SJSA1 (cell line): ENCODE measurements around the gene ENDOG. TPM values are rescaled to one million over a fixed set of nuclear protein-coding genes. Genes with fewer than 3 reads are reported as not detected.
"Not testable (repeated sequence)": the region's sequence is repeated elsewhere in the genome, so short reads cannot be mapped to it uniquely, and the experiment has no call there.

Experiments used
- DNase-seq, 2 experiments: peaks; one replicate each; pipeline ENCODE4 v3.0.0-alpha.2; 2015 to 2020; ENCODE audit warnings: low spot score in 2 of 2, low read depth in 1 of 2
- H3K27ac ChIP-seq: fragments of 250-450 bp; sonication (Bioruptor Pico); 2 replicates; pipeline ENCODE4 v1.5.1; 2020; ENCODE audit warnings: mild to moderate bottlenecking, moderate library complexity
- H3K27me3 ChIP-seq: fragments of 250-450 bp; sonication (Bioruptor Pico); replicated peaks from 2 replicates; pipeline ENCODE4 v1.5.1; 2020; ENCODE audit warnings: mild to moderate bottlenecking, moderate library complexity
- H3K36me3 ChIP-seq: fragments of 250-450 bp; sonication (Bioruptor Pico); 2 replicates; pipeline ENCODE4 v1.5.1; 2020; ENCODE audit warnings: mild to moderate bottlenecking
- H3K4me1 ChIP-seq: fragments of 250-450 bp; sonication (Bioruptor Pico); replicated peaks from 2 replicates; pipeline ENCODE4 v1.6.1; 2021; ENCODE audit warnings: mild to moderate bottlenecking
- H3K4me3 ChIP-seq: fragments of 250-450 bp; sonication (Bioruptor Pico); 2 replicates; pipeline ENCODE4 v1.5.1; 2020; ENCODE audit warnings: mild to moderate bottlenecking
- H3K9me3 ChIP-seq: fragments of 250-450 bp; sonication (Bioruptor Pico); replicated peaks from 2 replicates; pipeline ENCODE4 v1.5.1; 2020; ENCODE audit warnings: mild to moderate bottlenecking
- total RNA-seq: library from RNA; depleted of rRNA; stranded (reverse); fragments of >200 nt; shearing (Covaris generic); gene quantifications from 2 replicates; pipeline ENCODE4 v1.2.3, GENCODE V29; 2014

The ENDOG gene
- total RNA-seq, 1 experiment from 2014 or later = 27.5 TPM

DNA sequence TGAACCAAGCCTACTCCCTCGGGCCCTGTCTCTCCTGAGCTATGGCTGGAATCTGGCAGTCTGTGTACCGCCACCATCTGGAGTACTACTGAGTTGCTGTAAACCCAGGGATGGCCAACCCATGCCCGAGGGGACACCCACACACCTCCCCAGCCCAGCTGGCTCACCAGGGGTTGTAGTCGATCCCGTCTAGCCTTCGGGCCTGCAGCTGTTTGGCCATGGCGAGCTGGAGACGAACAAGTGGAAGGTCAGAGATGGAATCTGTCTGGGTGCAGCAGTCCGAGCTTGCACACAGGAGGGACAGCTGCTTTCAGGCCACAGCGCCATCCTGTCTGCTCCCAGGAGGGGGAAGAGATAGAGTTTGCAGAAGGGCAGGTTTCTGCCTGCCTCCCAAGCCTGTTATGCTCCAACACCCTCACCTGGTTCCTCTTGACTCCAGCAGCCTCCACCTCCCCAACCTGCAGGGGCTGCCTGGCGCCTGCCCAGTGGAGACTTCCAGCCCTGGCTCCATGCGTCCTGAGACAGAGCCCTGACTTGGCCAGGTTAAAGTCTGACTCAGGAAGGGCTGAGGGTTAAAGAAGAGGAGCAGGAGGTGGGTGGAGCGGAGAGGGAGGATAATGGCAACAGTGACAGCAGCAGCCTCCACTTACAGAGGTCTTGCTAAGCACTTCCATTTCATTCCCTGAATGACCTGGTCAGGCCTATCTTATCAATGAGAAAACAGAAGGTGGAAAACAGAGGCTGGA, 27.1 kb downstream of the ENDOG start:
- no peak overlapping the region for H3K27ac ChIP-seq
- no peaks in the 10 kb centered on the region for H3K4me1 ChIP-seq
- no peak overlapping the region for H3K4me3 ChIP-seq
- H3K9me3 ChIP-seq = no peaks in the 10 kb centered on the region
- no peak for DNase-seq
- H3K36me3 ChIP-seq = no peaks in the 10 kb centered on the region
- H3K27me3 ChIP-seq = no peaks in the 10 kb centered on the region

DNA sequence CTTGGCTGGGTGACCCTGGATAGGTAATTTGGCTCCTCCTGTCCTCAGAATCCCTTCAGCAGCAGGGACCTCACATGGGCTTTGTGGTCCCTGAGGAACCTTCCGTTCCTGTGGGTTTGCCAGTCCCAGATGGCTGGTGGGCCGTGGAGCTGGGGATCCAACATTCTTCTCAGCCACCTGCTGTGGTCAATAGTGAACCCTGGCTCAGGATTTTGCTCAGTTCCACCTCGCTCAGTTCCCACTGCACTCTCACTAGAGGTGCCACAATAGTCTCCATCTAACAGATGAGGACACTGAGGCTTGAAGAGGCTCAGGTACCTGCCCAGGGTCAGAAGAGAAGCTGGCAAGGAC, 28.4 kb downstream of the ENDOG start:
- Histone ChIP-seq H3K27me3 (no peaks in the 10 kb centered on the region), H3K4me1 (no peaks in the 10 kb centered on the region), H3K9me3 (no peaks in the 10 kb centered on the region), H3K36me3 (no peaks in the 10 kb centered on the region), H3K4me3 (no peak overlapping the region), H3K27ac (no peak overlapping the region)
- DNase-seq = no peak

DNA sequence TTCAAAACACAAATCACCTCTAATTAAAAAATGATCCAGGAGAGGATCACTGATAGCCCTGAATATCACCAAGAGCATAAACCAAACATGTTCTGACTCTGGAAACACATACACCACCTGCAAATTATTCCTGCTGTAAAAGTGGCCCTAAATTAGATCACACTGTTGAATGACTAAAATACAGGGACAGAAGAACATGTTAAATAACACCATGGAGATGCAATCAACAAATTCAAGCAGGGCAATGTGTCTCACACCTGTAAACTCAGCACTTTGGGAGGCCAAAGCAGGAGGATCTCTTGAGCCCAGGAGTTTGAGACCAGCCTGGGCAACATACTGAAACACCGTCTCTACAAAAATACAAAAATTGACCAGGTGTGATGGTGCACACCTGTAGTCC, 29.5 kb downstream of the ENDOG start:
- no peaks in the 10 kb centered on the region for H3K36me3 ChIP-seq
- H3K9me3 ChIP-seq = no peaks in the 10 kb centered on the region
- H3K4me3 ChIP-seq = no peak overlapping the region
- no peak overlapping the region for H3K27ac ChIP-seq
- no peak for DNase-seq
- H3K27me3 ChIP-seq = no peaks in the 10 kb centered on the region
- H3K4me1 ChIP-seq = no peaks in the 10 kb centered on the region

DNA sequence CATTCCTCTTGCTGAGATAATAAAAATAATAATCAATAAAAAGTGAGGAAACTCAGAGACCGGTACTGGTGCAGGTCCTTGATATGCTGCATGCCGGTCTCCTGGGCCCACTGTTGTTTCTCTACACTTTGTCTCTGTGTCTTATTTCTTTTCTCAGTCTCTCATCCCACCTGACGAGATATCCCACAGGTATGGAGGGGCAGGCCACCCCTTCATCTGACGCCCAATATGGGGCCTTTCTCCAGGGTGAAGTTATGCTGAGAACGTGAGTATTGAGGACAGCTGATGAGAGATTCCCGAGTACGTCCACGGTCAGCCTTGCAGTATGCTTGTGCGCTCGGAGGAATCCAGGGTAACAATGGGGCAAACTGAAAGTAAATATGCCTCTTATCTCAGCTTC, 32.7 kb downstream of the ENDOG start:
- H3K27ac ChIP-seq, H3K36me3 ChIP-seq, H3K4me3 ChIP-seq, DNase-seq, H3K4me1 ChIP-seq, H3K27me3 ChIP-seq, H3K9me3 ChIP-seq: not testable (repeated sequence)

DNA sequence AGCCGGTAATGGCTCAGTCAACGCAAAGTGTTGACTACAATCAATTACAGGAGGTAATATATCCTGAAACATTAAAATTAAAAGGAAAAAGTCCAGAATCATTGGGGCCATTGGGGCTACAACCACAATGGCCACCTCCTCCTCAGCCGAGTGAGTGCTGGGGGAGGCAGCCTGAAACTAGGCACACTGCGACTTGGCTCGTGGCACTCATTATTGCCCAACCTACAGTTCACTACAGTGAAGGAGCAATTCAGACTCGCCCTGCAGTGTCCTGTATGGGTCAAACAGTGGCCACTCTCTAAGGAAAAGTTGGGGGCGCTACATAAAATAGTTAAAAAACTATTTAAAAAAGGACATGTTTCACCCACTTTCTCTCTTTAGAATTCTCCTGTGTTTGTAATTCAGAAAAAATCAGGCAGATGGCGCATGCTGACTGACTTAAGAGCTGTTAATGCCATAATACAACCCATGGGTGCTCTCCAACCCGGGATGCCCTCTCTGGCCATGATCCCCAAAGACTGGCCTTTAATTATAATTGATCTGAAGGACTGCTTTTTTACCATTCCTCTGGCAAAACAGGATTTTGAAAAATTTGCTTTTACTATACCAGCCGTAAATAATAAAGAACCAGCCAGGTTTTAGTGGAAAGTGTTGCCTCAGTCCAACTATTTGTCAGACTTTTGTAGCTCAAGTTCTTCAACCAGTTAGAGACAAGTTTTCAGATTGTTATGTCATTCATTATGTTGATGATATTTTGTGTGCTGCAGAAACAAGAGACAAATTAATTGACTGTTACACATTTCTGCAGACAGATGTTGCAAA, 33.7 kb downstream of the ENDOG start:
- DNase-seq, H3K4me3 ChIP-seq, H3K4me1 ChIP-seq, H3K9me3 ChIP-seq, H3K36me3 ChIP-seq, H3K27me3 ChIP-seq, H3K27ac ChIP-seq: not testable (repeated sequence)

DNA sequence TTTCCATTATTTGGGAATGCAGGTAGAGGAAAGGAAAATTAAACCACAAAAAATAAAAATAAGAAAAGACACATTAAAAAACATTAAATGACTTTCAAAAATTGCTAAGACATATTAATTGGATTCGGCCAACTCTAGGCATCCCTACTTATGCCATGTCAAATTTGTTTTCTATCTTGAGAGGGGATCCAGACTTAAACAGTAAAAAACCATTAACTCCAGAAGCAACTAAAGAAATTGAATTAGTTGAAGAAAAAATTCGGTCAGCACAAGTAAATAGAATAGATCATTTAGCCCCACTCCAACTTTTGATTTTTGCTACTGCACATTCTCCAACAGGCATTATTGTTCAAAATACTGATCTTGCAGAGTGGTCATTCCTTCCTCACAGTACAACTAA, 34.3 kb downstream of the ENDOG start:
- H3K4me1 ChIP-seq = not testable (repeated sequence)

DNA sequence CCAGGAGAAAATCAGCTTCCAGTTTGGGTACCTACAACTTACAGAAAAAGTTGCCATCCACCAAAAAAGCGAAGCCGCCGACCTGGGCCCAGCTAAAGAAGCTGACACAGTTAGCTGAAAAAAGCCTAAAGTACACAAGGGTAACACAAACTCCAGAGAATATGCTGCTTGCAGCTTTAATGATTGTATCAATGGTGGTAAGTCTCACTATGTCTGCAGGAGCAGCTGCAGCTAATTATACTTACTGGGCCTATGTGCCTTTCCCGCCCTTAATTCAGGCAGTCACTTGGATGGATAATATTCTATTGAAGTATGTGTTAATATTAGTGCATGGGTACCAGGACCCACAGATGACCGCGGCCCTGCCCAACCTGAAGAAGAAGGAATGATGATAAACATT, 36.2 kb downstream of the ENDOG start:
- DNase-seq, H3K4me1 ChIP-seq, H3K9me3 ChIP-seq, H3K4me3 ChIP-seq, H3K36me3 ChIP-seq, H3K27me3 ChIP-seq, H3K27ac ChIP-seq: not testable (repeated sequence)

More for the DNA sequence above, 34.3 kb downstream of the ENDOG start:
- not testable (repeated sequence) for DNase-seq, H3K4me3 ChIP-seq, H3K9me3 ChIP-seq, H3K36me3 ChIP-seq, H3K27me3 ChIP-seq, H3K27ac ChIP-seq

DNA sequence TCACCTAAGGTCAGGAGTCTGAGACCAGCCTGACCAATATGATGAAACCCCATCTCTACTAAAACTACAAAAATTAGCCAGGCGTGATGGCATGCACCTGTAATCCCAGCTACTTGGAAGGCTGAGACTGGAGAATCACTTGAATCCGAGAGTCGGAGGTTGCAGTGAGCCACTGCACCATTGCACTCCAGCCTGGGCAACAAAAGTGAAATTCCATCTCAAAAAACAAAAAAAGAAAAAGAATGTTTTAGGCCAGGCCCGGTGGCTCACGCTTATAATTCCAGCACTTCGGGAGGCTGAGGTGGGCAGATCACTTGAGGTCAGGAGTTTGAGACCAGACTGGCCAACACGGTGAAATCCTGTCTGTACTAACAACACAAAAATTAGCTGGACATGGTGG, 40.2 kb downstream of the ENDOG start:
- H3K4me3 ChIP-seq, H3K9me3 ChIP-seq, H3K4me1 ChIP-seq, H3K27me3 ChIP-seq, DNase-seq, H3K36me3 ChIP-seq, H3K27ac ChIP-seq: not testable (repeated sequence)

DNA sequence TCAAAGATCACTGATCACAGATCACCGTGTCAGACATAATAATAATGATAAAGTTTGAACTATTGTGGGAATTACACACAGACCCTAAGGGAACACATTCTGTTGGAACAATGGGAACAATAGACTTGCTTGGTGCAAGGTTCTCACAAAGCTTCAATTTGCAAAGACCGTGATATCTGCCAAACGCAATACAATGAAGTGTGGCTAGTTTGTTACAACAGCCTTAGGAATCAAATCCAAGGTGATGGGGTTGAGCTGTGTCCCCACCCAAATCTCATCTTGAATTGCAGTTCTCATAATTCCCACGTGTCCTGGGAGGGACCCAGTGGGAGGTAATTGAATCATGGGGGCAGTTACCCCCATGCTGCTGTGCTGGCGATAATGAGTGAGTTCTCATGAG, 42.6 kb downstream of the ENDOG start:
- Histone ChIP-seq H3K27me3 (no peaks in the 10 kb centered on the region), H3K4me1 (no peaks in the 10 kb centered on the region), H3K27ac (no peak overlapping the region), H3K36me3 (no peaks in the 10 kb centered on the region), H3K9me3 (no peaks in the 10 kb centered on the region), H3K4me3 (no peak overlapping the region)
- no peak for DNase-seq

DNA sequence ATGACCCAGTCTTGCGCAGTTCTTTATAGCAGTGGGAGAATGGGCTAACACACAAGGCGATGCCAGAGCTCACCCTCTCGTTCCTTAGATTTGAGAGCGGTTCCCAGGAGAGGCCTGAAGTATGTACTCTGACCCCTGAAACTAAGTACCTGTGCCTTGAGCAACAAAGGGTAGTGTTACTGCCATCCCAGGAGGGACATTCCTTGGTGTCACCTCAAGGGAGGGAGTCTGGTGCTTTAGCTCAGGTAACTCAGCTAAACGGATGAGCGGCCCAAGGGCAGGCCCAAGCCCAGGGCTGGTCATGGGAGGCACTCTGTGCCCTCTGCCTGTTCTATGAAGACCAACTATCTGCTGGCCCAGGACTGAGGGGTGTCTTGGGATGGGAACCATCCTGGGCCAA, 43.2 kb downstream of the ENDOG start:
- H3K36me3 ChIP-seq = no peaks in the 10 kb centered on the region
- no peaks in the 10 kb centered on the region for H3K27me3 ChIP-seq
- no peak overlapping the region for H3K4me3 ChIP-seq
- no peaks in the 10 kb centered on the region for H3K9me3 ChIP-seq
- H3K4me1 ChIP-seq = no peaks in the 10 kb centered on the region
- DNase-seq = no peak
- no peak overlapping the region for H3K27ac ChIP-seq

DNA sequence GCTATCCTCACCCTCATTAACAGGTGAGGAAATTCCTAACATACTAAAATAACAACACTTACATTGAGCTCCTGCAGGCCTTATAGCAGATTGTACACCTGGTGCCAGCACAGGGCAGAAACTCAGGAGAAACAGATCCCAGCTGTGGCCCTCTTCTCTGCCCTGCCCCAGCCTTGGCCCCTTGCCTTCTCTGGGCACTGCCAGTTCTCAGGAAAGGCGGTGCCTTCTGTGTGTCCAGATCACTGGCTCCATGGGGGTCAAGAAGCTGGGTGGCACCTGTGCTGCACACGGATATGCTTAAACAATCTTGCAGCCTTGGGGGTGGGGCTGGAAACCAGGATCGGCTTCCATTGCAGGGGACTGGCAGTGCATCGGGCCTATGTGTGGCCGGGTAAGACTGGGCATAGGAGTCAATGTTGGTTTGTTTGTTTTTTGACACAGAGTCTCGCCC, 44.1 kb downstream of the ENDOG start:
- Histone ChIP-seq H3K36me3 (no peaks in the 10 kb centered on the region), H3K27me3 (no peaks in the 10 kb centered on the region), H3K4me3 (no peak overlapping the region), H3K4me1 (no peaks in the 10 kb centered on the region), H3K27ac (no peak overlapping the region), H3K9me3 (no peaks in the 10 kb centered on the region)
- DNase-seq = no peak

DNA sequence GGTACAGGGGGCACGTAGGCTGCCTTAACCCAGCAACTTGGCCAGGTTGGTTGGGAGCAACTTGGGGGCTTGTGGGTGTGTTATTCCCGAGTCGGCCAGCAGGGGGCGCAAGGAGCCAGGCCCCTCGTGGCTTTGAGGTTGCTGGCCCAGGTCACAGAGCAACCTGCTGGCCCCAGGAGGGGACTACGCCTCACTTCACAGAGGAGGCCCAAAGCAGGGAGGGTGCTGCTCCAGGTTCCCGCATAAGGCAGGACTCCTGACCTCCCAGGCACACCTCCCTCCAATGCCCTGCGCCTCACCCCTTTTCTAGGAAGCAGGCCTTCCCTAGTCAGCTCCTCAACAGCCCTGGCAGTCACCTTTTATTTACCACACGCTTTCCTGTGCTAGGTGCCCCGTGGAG, 45.3 kb downstream of the ENDOG start:
- Histone ChIP-seq H3K36me3 (no peaks in the 10 kb centered on the region), H3K27ac (no peak overlapping the region), H3K27me3 (no peaks in the 10 kb centered on the region), H3K4me3 (no peak overlapping the region), H3K4me1 (no peaks in the 10 kb centered on the region), H3K9me3 (no peaks in the 10 kb centered on the region)
- DNase-seq = peak; percentile 40 to 76

DNA sequence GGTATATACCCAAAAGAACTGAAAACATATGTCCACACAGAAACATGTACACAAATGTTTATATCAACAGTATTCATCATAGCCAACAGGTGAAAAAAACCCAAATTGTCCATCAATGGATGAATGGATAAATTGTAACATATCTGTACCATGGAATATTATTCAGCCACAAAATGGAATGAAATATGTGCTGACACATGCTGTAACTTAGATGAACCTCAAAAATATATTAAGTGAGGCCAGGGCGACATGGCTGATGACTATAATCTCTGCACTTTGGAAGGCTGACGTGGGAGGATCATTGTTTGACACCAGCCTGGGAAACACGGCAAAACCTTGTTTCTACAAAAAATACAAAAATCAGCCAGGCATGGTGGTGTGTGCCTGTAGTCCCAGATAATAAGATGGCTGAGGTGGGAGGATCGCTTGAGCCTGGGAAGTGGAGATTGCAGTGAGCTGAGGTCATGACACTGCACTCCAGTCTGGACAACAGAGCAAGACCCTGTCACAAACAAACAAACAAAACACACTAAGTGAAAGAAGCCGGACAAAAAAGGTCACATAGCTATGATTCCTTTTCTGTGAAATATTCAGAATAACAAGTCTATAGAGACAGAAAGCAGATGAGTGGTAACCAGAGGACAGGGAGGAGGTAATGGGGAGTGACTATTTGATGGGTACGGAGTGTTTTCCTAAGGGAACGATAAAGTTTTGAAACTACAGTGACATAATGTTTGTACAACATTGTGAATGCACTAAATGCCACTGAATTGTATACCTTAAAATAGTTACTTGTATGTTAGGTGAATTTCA, 52.0 kb downstream of the ENDOG start:
- Histone ChIP-seq H3K27me3 (no peaks in the 10 kb centered on the region), H3K4me1 (peaks cover 6% of the 10 kb centered on the region), H3K4me3 (no peak overlapping the region), H3K36me3 (peaks cover 6% of the 10 kb centered on the region; the same call in 1 of the 2 replicates), H3K27ac (no peak overlapping the region; the same call in 1 of the 2 replicates), H3K9me3 (no peaks in the 10 kb centered on the region)
- DNase-seq = no peak

DNA sequence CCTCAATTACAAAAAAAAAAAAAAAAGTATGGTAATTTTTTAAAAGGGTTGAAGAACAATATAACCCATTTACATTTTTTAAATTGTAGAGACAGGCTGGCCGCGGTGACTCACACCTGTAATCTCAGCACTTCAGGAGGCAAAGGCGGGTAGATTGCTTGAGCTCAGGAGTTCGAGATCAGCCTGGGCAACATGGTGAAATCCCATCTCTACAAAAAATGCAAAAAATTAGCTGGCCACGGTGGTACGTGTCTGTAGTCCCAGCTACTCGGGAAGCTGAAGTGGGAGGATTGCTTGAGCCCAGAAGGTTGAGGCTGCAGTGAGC, 52.6 kb downstream of the ENDOG start:
- H3K27ac ChIP-seq, H3K4me1 ChIP-seq, H3K4me3 ChIP-seq, H3K9me3 ChIP-seq, H3K36me3 ChIP-seq, H3K27me3 ChIP-seq, DNase-seq: not testable (repeated sequence)
